HG02588 (cell line): ENCODE data around the gene PTTG1.
A peak's percentile ranks its signal among the peaks of the same experiment; 100 is the strongest.

ENCODE experiments used
- ATAC-seq: cut with Tn5 transposase; IDR thresholded peaks from one replicate; pipeline ENCODE4 v1.9.1; 2021; ENCODE audit warnings: mild to moderate bottlenecking, moderate library complexity; ENCODE audit not compliant: unreplicated experiment

Gene PTTG1

GRCh38 chr5:160421625-160422258, at the start of gene PTTG1:
TSS of gene PTTG1 (plus strand) at chr5:160421855. CDS start at chr5:160422313, 458 bp downstream.
- ATAC-seq: peak; percentile 71

GRCh38 chr5:160375166-160375565, 46.5 kb upstream of the PTTG1 start:
- no peak for ATAC-seq

- ATAC-seq: no peak
Observed at GRCh38 chr5:160375701-160376100, 46.0 kb upstream of the PTTG1 start.

GRCh38 chr5:160376416-160376815, 45.2 kb upstream of the PTTG1 start:
- ATAC-seq: no peak

- ATAC-seq: no peak
Observed at GRCh38 chr5:160377651-160378050, 44.0 kb upstream of the PTTG1 start.

GRCh38 chr5:160378330-160378729, 43.3 kb upstream of the PTTG1 start:
- ATAC-seq: no peak

GRCh38 chr5:160379511-160379910, 42.1 kb upstream of the PTTG1 start:
- no peak for ATAC-seq

- no peak for ATAC-seq
Observed at GRCh38 chr5:160380041-160380440, 41.6 kb upstream of the PTTG1 start.

GRCh38 chr5:160382346-160382745, 39.3 kb upstream of the PTTG1 start:
- no peak for ATAC-seq

GRCh38 chr5:160384681-160385080, 37.0 kb upstream of the PTTG1 start:
- no peak for ATAC-seq

GRCh38 chr5:160385496-160385895, 36.2 kb upstream of the PTTG1 start:
- no peak for ATAC-seq

- no peak for ATAC-seq
Observed at GRCh38 chr5:160387445-160387844, 34.2 kb upstream of the PTTG1 start.

GRCh38 chr5:160390787-160391696, 30.6 kb upstream of the PTTG1 start:
- ATAC-seq: no peak

- ATAC-seq: no peak
Observed at GRCh38 chr5:160395111-160395510, 26.5 kb upstream of the PTTG1 start.

GRCh38 chr5:160397492-160397891, 24.2 kb upstream of the PTTG1 start:
- no peak for ATAC-seq

GRCh38 chr5:160398806-160399205, 22.8 kb upstream of the PTTG1 start:
- ATAC-seq: no peak

- peak; percentile 86 for ATAC-seq
Observed at GRCh38 chr5:160399402-160400353, 22.0 kb upstream of the PTTG1 start, which contains the start of gene FAM200C. TSS of gene FAM200C (minus strand) at chr5:160400054. CDS start at chr5:160395490, 4,564 bp downstream.

- ATAC-seq: peak; percentile 65
Observed at GRCh38 chr5:160418561-160419457, 2.8 kb upstream of the PTTG1 start, which contains the start of gene SLU7. TSS of gene SLU7 (minus strand) at chr5:160419081. CDS start at chr5:160415294, 3,787 bp downstream.

- ATAC-seq: peak; percentile 35
Observed at GRCh38 chr5:160419458-160420330, 2.0 kb upstream of the PTTG1 start.
